GM21360 (cell line): ENCODE measurements around the gene HOXB4.

ENCODE experiments used
- ATAC-seq: cut with Tn5 transposase; IDR thresholded peaks from one replicate; pipeline ENCODE4 v1.9.1; 2021; ENCODE audit warnings: mild to moderate bottlenecking, moderate library complexity; ENCODE audit not compliant: unreplicated experiment

The HOXB4 gene

DNA sequence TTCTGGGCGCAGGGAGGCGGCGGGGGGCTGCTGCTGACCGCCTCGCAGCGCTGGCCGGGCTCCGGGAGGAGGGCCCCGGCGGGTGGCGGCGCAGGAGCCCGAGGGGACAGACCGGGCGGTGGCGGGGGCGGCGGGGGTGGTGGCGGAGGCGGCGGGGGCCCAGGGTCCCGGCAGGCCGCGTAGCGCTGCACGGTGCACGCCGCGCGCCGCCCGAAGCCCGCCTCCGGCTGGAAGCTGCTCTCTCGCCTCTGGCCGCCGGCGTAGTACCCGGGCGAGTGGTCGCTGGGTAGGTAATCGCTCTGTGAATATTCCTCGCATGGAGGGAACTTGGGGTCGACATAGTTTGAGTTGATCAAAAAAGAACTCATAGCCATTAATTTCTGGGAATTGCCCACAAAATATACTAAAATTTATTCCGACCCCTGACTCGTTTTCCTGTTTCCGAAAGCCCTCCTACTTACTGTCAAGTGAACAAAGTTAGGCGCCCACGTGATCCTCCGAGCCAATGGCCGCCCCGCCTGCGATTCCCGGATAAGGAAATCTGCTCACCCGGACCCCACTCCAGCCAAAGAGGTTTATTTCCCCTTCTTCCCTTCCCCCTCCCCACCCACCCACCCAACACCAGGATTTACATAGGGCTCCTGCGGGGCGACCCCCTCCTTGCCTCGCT lies at the start of gene HOXB4:
HOXB4 (minus strand) TSS at position 405 of the 670 bp plus-strand sequence; CDS start at position 374, 31 bp downstream.
- no peak for ATAC-seq

DNA sequence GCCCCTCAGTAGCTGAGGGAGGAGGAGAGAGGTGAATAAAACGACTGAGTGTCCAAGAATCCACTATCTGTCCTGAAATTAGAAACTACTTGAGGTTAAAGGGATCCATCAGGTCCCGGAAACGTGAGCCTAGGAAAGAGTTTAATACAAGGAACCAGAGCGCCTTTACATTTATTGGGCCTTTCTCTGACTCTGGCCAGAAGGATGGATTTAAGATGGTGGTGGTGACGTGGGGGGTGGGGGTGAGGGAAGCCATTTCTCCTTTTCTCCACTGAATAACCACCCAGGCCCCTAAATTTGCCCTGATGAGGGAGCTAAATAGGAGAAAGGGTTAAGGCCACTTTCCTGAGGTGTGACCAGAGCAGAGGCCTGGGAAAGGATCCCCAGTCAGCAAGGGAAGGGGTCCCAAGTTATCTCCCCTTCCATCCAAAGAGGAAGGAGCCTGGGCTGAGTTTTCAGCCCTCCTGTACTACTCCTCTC lies 49.0 kb upstream of the HOXB4 start:
- no peak for ATAC-seq

DNA sequence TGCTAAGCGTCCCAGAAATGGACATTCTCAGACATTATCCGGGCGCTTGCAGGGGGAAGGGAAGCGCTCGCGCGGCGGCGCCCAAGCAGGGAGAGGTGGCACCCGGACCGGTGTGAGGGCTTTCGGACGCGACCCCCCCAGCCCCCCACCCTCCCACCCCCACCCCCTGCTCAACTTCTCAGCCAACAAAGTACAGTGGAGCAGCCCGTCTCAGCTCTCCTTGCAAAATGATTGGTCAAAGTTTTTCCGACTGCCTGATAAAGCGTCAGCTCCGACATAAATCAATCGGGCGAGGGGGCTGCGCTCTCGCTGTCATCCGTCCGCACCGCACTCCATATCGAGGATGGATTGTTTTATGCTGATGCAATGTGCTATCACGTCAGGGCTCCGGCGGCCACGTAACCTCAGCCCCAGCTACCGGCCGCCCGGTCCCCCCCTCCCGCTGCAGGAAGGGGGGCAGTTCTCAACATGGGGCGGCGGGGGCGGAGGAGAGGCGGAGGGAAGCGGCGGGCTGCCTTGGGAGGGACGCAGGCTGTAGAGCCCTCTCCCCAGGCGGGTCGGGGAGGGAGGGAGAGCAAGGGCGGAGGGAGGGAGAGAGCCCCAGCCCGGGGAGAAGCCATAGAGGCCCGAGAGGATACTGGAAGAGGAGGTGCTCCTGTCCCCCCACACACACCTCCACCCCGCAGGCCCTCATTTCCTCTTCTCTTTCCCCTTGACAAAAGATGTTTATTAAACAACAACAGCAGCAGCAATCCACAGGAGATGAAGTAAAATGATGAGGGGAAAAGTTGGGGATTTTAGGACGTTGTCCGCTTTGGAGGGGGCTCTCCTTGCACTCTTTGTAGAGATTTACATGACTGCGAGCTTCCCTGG lies 48.3 kb upstream of the HOXB4 start, which contains the start of gene HOXB9:
HOXB9 (minus strand) TSS at position 114 of the 873 bp plus-strand sequence; CDS start at position 25, 89 bp downstream.
- no peak for ATAC-seq

DNA sequence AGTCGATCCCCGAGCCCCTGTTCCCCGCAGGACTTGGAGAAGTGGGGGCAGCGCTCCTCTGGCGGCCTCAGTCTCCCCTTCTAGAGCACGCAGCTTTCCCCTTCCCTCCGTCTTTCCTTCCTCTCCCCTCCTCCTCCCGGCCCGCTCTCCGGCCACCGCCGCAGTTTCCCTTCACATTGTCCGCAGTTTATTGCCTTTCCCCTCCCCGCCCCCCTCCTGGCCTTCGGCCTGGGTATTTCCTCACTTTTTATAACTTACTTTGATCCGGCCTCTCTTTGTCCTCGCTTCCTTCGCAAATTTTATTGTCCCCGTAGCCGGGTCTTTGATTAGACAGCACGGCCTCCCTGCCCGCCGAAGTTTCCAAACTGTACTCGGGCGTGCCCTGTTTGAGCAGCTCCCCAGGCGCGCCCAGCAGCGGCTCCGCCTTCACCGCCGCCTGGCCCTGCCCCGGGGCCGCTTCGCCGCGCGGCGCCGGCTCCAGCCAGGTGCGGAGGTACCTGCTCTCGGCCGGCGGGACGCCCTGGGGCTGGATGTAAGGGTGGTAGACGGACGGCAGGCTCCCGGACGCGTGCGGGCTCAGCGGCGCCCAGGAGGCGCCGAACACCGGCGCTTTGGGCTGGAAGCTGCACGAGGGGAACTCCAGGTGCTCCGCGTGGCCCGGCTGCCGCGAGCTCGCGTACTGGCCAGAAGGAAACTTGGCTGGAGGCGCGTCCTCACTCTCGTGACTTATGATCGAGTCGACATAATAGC lies 47.5 kb upstream of the HOXB4 start:
- no peak for ATAC-seq

DNA sequence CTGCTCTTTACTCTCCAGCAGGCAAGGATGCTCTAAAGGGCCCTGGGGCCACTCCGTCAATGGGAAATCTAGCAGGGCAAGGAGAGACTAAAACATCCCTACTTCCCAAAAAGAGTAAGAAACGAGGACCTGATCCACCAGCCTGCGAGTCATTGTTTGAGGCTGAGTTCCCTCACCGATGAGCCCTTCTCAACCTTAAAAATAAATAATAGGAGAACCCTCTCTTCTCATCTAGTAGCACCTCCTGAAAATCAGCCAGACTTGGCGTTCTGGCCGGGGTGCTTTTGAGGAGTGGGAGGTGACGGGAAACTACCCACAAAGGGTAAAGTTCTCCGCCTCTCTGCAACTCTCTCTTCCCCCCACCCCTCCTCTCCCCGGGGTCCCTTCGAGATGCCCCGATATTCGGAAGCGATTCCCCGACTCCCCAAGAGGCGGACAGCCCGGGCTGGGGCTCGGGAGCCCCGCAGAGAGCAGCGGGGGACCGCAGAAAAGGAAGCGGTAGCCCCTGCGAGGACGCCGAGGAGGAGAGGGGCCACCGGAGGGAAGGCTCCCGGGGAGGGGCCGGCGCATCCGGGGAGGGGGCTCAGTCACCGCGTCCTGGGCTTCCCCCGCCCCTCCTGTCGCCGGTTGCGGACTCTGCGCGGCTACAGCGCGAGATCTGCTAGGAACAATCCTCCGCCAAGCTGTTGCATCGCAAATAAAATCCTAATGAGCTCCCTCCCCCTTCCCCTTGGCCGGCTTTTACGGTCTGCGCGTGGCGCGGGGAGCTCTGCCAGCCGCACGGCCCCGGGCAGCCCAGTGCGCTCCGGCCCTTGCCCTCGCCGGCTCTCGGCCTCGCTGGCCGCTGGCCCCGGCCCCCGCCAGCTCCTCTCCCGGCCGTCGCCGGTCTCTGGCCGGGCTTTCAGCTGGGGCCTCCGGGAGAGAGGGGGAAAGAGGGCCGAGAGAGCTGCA lies 46.7 kb upstream of the HOXB4 start:
- ATAC-seq, result no peak

DNA sequence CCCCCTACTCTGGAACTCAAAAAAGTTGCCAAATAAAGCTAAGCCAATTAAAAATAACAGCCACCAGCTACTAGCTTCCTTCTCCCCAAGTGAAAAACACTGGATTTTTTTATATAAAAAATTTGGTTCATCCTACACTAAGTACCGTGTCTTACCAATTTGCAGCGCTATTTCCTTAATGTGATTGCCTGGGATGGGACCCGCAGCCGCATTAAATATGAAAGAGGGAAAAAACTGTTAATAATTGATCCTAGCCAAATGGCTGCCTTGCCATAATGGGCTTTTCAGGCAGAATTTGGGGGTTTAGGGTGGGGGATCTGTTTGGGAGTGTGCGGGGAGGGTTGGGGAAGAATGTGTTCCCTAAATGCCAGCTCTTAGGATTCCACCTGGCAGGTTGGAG lies 46.0 kb upstream of the HOXB4 start:
- ATAC-seq, result no peak

DNA sequence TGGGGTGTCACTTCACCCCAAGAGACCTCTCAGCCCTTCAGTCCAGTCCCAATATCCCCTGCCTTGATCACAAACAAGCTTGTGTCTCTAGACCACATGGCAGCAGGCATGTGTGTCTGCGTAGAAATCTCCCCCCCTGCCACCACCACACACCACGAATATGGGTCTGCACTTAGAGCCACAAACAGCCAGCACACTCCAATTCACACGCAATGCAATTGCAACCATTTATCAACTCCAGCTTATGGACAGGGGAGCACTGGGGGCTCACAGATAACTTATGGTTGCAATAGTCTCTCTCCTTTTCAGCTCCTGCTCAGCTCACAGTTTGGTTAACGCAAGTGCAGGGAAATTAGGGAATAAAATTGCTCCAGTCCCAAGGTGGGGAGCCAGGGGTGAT lies 45.4 kb upstream of the HOXB4 start:
- ATAC-seq, result no peak

DNA sequence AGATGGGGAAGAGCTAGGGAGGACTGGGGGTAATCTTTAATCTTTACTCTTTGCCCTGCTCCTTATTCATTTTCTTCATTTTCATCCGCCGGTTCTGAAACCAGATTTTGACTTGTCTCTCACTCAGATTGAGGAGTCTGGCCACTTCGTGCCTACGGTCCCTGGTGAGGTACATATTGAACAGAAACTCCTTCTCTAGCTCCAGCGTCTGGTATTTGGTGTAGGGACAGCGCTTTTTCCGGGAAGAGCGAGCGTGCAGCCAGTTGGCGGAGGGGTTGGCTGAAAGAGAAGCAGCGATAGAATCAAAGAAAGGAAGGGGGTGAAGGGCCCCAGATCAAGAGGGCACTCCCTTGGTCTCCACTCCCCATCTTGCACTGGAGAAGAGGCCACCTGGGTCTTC lies 44.7 kb upstream of the HOXB4 start:
- ATAC-seq, result no peak

DNA sequence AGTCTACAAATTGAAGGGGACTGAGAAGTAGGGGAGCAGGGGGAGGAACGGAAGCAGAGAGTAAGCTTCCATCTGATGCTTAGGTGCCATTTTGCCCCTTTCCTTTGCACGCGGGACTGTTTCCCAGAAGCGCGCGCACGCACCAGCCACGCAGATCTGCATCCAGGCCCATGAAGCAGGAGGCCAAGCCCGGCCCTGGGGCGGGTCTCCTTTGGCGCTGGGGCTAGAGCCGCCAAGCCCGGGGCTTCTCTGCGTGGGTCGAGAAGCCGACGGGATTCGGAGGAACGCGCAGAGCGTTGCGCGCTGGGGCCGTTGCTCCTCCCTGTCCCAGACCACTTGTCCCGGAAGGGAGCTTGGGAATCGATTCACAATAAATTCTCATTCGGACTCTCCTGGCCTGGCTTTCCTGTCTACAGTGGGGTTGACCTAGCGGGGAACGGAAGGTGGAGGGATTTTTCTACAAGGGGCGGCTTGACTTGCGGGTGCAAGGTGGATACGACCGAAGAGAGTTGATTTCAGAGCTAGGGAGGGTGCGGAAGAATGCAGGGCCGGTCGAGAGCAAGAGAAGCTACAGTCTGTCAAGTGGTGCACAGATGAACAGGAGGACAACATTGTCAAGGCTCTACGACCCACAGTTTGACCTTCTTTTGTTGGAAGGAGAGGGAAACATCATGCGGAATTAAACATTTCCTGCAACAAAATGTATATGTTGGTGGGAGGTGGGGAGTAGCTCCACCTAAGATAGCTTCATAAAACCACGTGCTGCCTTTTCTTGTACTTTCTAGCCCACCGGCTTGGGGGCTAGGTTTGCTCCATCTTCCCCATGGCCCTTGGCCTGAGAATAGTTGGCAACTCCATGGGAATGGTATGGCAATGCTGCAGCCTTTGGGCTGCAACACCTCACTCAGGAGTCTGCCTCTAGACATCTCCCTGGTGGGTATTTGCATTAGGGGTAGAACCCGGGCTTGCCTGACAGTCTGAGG lies 43.6 kb upstream of the HOXB4 start:
- no peak for ATAC-seq

DNA sequence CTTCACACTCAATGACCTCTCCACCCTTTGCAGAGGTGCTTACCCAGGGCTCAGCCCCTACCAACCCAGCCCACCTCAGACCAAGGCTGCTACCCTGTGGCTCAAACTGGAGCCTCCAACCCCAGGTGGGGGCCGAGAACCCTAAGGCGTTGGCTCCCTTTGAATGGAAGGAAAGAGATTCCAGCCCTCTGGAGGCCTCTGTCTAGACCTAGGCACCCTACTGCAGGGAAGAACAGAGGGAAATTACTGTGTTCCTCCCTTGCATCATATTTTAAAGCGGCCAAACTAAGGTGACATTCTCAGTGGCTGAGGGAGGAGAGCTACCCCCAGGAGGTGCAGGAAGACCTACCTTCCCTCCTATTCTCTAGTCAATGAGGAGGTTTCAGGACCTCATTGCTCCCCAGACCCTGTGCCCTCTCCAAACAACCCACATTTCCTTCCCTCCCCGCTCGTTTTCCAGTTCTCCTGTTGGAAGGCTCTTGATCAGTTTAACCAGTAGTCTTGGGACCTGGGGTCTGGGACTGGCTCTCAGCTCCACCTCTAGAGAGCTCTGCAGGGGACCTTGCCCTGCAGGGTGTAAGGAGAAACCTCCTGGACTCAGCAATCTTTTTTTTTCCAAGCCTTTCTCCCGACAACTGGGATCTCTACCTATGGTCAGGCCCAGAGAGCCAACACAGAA lies 42.5 kb upstream of the HOXB4 start:
- no peak for ATAC-seq

DNA sequence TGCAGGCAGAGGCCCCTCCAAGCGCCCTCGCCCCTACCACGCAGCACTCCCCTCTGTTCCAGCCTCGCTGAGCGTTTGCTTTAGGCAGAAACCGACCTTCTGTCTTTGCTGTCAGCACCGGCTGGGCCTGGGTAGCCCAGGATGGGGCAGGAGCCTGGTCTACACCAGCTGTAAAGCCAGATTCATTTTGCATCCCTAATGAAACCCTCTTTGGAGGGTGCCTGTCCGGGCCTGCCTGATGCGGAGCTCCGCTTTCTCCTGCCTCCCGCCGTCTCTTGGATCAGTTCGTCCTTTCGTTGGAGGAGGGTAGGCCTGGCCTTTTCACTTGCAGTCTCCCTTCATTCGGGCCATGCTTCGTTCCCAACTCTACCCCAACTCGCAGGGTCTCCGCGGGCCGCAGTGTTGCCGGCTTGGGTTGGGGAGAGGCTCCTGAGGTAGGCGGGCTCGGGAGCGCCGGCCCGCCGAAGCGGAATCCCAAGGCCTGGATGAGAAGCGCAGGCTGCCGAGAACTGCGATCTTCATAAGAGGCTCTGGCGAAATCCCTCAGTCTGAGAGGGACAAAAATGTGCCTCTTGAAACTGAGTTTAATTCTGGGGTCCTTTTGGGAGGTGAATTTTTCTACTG lies 41.8 kb upstream of the HOXB4 start:
- no peak for ATAC-seq

DNA sequence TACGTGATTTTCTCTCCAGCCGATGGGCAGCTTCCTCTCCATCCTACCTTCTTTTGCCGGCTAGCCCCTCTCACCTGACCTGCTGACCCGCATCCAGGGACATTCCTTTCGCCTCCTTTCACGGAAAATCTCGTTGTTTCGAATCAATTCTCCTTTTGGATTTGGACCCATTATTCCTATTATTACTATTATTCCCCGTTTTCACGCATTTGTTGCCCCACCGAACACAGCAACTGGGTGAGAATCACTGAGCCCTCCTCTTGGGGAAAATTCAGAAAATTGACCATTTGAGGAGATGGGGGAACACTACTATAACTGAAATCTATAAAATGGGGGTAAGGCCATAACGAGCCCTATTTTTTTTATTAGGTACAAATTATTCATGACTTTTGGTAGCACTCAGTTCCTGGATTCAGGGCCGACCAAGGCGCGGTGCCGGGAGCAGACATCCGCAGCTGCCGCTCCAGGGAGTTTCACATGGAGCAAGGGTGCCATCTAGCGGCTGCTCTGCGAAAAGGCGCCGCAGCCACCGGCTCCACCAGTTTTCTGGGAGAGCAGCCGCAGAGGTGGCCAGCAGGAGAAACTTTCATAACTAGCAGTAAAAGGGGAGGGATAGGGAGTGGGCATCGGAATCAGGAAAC lies 40.2 kb upstream of the HOXB4 start:
- no peak for ATAC-seq

DNA sequence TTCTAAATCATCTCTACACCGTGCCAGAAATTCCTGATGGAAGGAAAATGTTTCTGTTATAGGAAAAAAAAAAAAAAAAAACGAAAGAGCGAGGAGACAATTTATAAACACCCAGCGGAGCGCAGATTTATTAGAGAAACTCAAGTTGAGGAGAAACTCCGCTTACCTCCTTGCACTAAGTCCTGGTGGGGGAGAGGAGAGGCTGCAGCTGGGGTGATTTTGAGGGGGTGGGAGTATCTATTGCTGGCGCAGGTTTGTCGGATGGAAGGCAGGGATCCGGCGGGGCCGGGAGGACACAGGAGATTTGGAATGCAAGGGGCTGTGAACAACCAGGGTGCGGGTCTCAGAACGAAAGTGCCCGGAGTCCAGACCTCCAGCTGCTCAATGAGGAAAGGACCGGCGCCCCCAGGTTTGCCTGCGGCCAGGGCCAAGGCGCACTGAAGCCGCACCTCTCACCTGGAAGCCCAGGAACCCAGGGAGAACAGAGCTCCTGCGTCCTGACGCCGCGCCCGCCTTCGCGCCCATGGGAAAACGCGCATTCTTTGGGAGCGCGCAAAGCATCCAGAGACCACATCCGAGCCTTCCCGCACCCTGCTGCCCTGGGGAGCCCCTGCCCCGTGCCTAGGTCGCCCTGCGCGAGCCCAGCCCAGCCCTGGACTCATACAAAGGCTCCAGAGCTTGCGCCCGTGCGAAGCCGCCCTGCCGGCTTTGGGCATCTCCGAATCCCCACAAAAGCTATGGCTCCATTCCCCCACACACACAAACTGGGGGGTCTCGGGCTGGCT lies 39.5 kb upstream of the HOXB4 start:
- ATAC-seq, result no peak

DNA sequence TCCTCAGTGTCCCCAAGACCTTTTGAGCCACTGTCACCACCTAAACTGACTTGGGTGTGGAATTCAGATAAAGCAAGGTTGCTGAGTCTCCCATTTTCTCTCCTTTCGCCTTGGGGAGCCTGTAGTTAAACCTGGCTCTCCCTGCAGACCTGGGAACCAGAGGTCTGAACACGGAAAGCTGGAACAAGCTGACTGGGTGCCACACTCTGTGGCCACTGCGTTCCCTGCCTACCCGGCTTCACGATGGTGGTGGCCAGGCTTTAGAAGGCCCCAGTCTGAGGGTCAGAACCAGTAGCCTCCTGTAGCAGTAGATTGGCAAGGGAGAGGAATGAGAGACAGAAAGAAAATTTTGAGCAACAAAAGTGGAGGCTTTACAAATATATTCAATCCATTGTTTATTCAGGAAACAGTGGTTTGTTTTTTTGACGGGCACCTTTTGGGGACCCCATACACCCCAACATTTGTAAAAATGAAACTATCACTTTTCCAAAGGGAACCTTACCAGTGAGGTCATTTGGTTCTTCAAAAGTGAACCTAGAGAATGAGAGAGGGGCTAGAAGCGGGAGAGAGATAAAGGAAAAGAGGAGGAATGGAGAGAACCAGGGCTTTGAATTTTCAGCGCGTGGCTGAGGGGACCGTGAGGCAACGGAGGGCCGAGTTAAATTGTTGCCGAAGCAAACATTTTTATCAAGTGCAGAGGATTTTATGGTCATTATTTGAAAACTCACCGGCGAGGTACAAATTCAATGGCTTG lies 38.7 kb upstream of the HOXB4 start:
- no peak for ATAC-seq

DNA sequence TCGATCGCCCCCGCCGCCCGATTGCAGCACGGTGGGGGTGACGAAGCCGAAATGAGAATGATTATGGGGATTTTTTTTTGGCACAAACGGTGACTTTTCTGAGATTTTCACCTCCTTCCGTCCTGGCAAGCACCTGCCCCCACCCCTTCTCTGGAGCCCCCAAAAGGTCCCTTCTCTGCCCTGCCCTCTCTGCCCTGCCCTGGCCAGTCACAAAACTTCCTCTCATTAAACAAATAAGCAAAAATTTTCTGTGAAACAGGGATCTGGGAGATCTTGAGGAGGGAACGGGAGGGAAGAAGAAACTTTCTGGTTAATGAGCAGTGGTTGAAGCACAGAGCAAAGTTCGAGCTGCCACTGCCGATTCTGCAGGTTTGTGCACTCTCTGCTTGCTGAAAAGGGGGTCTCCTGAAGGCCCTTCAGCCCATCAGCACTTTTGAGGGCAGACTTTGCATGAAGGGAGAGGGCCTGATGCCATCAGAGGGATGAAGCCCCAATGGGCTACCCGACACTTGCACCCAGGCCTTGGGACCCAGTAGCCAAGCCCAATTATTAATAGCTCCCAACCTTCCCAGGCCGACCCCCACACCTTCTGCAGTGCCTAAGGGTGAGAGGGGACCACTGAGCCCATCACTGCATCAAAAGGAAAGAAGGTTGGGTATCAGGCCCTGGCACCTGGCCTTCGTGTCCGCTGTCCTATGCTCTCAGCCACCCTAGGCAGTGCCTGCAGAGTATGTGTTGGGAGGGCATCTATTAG lies 38.0 kb upstream of the HOXB4 start:
- ATAC-seq, result no peak
